Adipose tissue (tissue), 3 donors: ENCODE results near the gene IL31RA. TPM values are rescaled to one million over a fixed set of nuclear protein-coding genes. Genes with fewer than 3 reads are reported as not detected.

Experiments used
- H3K27ac ChIP-seq: one replicate; pipeline ENCODE4 v1.5.1; 2013; ENCODE audit warnings: low read depth, low read length
- WGBS, 3 donors: extraction: QIAGEN DNeasy Blood & Tissue Kit; methylation state at CpG; one replicate each; pipeline ENCODE4 v1.1.7; 2013; 5-methylcytosine and 5-hydroxymethylcytosine counted together
- polyA plus RNA-seq, 3 donors: library from polyadenylated mRNA; stranded (reverse); fragments of 200-250 nt; gene quantifications; one replicate each; pipeline ENCODE4 v1.2.3, GENCODE V29; 2013
- donor health status: healthy with polysubstance abuse.
- donor health status: Bipolar disorder and iron deficiency.
- donor health status: healthy.

IL31RA gene
- polyA plus RNA-seq, 3 donors, result 0.02 TPM; not detected in 2

DNA sequence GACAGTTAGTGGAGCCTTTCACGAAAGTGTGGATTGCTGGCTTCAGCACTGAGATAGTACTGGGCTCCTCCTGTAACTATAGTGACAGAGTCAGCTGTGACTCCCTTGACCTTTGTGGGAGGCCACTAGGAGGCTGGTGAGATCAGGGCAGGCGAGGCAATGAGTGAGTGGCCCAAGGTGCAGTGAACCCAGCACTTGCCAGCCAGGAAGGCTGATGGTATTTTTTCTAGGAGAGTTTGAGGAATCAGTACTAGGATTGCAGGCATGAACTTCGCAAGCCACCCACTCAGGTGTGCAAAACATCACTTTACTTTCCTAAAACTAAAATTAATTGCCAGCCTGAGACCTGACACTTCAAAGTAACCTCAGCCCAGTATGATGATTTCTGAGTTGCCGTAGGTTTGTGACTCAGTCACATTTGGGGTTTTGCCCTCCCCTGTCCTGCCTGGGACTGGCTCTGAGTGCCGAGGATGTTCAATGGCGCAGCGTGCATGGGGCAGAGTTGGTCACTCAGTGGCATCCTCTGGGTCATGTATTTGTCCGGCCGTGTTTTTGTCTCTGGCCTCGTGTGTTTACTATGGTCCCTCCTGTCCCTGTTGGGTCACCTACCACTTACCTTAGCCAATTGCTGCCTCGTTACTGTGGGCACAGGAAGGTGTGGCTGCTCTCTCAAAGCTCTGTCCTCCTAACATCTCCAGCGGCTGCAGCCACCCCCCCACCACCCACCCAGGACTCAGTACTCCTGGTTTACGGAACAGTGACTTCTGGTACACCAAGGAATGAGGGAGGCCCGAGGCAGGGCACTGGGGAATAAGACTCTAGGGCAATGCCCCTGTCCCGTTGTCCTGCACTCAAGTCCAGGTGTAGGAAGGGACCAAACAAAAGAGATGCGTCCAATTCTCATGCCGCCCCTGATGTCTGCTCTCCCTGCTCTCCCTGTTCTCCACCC, 67.2 kb downstream of the IL31RA start:
- no peak overlapping the region for H3K27ac ChIP-seq
- WGBS, 3 donors, result 91 to 97% (median 92%) methylated on average over 17 of the region's 17 CpGs

- 65 to 96% (median 69%) methylated on average over 3 of the region's 3 CpGs for WGBS, 3 donors
- H3K27ac ChIP-seq, result no peak overlapping the region
Measured at GRCh38 chr5:55919625-55920024, 68.5 kb downstream of the IL31RA start.

DNA sequence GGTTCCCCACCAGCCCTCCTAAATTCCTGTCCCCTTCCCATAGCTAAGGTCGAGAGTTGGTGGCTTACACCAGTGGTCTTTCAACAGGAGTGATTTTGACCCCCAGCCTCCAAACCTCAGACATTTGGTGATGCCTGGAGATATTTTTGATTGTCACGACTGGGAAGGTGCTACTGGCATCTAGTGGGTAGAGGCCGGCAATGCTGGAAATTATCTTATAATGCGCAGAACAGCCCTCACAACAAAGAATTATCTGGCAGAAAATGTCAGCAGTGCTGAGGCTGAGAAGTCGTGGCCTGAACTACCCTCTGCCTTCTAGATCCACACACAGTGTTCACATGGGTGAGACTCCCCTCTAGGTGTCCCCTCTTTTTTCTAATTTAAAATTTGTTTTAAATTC, 69.6 kb downstream of the IL31RA start:
- 77 to 84% (median 79%) methylated on average over 5 of the region's 5 CpGs for WGBS, 3 donors
- H3K27ac ChIP-seq, result no peak overlapping the region

- H3K27ac ChIP-seq, result no peak overlapping the region
- WGBS, 3 donors, result 90 to 96% (median 93%) methylated on average over 4 of the region's 4 CpGs
Measured at GRCh38 chr5:55921617-55922016, 70.5 kb downstream of the IL31RA start.

DNA sequence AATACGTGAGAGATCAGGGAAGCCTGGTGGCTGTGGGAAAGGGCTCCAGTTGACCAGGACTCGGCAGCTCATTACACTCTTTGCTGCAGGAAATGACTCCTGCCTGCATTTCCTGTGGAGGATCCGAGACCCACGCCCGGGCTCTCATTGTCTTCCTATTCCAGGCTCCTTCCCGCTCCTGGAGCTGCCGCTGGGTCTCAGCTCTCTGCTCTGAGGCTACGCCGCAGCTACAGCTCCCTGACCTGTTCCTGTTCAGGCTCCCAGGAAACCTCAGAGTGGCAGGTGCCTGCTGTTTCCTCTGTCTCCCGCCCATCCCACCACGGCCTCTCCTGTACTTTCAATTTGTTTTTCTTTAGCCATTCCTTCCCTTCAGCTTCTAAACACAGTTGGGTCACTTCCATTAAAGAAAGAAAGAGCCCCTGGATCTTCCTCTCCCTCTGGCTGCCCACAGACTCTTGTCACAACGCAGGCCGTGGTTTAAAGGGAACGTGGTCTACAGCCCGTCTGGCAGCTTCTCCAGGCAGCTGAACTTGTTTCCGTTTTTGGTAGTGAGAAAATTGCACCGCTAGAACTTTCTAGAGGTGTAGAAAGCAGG, 72.1 kb downstream of the IL31RA start:
- 29 to 47% (median 30%) methylated on average over 17 of the region's 17 CpGs for WGBS, 3 donors
- no peak overlapping the region for H3K27ac ChIP-seq

- H3K27ac ChIP-seq, result no peak overlapping the region
- WGBS, 3 donors, result 89 to 93% (median 89%) methylated on average over 9 of the region's 9 CpGs
Measured at GRCh38 chr5:55923865-55924500, 72.8 kb downstream of the IL31RA start.

DNA sequence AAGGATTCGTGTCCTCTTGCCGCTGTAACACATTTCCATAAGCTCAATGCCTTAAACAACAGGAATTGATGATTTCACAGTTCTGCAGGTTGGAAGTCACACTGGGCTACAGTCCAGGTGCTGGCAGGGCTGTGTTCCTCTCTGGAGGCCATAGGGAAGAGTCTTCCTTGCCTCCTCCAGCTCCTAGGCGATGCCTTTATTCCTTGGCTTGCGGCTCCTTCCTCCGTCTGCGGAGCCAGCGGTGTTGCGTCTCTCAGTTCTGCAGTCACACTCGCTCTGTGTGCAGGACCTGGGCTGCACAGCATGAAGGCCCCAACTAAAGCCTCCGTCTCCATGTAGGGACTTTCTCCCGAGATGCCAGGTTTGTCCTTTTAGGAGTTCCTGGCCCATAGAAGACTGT, 73.6 kb downstream of the IL31RA start:
- no peak overlapping the region for H3K27ac ChIP-seq
- WGBS, 3 donors, result 86 to 98% (median 92%) methylated on average over 11 of the region's 11 CpGs

GRCh38 chr5:55925181-55925580, 74.0 kb downstream of the IL31RA start:
- H3K27ac ChIP-seq, result no peak overlapping the region
- WGBS, 3 donors, result 91 to 99% (median 94%) methylated on average over 3 of the region's 3 CpGs

DNA sequence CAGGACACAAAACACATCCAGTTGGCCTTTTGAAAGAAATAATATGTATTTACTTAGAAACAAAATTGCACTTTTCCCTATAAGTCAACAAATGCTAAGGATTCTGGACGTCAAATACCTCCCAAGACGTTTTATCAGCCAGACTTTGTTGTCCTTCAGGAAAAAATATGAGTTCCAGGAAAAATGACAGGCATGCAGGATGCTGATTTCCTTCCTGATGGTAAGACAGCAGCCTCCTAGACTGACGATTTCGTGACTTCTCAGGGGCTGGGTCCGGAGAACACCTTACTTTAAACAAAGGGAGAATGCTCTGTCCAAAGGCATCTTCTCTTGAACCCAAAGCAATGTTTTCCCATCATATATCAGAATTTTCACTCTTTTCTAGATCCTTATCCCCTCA, 74.6 kb downstream of the IL31RA start:
- H3K27ac ChIP-seq, result no peak overlapping the region
- WGBS, 3 donors, result 64 to 69% (median 69%) methylated on average over 5 of the region's 5 CpGs

GRCh38 chr5:55926476-55926875, 75.3 kb downstream of the IL31RA start:
- WGBS, 3 donors, result 94 to 97% (median 96%) methylated on average over 5 of the region's 5 CpGs
- H3K27ac ChIP-seq, result no peak overlapping the region

DNA sequence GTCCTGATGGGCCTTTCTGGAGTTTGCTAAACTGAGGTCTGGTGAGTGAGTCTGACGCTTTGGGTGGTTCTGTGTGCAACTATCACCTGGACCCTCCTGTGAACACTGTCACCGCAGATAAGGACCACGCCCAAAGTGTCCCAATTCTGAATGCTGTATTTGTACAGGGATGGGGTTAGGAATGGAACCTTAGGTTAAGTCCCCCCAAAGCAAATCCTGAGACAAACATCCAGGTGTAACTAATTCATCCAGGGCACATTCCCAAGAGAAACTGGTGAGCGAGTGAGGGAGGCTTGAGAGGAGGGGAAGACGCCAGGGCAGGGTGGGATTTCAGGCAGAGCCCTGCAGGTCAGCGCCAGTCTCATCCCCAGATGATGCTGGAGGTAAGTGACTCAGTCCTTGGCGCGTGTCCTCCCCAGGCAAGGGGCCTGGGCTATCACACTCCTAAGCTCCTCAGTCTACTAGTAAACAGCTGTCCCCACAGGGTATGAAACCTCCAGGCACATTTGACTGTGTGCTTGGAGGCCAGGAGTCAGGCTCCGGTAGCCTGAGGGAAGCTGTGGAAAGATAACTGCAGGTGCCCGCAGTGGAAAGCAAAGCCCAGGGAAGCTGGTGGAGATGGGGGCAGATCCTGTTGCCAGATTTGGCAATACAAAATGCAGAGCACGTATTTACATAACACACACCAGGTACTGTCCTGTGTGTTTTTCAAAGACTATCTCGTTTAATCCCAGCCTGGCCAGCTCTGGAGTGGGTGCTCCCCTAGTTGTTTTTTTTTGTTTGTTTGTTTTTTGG, 76.9 kb downstream of the IL31RA start:
- H3K27ac ChIP-seq, result no peak overlapping the region
- WGBS, 3 donors, result 90 to 91% (median 90%) methylated on average over 12 of the region's 12 CpGs

DNA sequence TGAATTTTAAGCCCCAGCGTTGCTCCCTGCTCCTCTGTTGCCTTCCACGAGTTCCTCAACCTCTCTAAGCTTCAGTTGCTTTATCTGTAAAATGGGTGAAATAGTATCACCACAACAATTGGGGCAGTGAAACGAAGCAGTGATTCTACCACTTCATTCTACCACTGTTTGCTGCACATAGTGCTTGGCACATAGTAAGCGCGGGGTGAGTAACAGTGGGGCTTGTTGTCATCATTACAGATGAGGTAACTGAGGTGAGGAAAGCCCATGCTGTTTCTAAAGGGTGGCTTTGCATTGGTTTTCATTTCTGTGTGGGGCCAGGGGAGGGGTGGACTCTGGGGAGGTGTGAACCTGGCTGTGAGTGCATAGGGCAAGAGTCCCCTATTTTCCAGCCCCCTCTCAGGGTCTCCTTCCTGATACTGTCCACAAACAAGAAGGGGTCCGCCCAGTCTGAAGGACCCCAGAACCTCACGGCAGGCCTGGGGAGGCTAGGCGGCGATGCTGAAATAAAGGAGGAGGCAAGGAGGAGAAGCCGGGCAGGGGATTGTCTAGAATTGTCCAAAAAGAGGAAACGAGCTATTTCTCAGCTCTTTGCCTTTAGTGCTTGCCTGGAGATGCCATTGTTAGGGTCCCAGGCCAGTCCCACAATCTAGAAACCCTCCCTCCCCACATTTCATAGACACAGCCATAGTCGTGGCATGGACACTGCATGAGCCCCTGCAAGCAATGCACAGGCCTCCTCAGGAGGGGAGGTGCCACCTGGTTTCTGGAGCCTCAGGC, 78.1 kb downstream of the IL31RA start:
- no peak overlapping the region for H3K27ac ChIP-seq
- 85 to 86% (median 86%) methylated on average over 12 of the region's 12 CpGs for WGBS, 3 donors

DNA sequence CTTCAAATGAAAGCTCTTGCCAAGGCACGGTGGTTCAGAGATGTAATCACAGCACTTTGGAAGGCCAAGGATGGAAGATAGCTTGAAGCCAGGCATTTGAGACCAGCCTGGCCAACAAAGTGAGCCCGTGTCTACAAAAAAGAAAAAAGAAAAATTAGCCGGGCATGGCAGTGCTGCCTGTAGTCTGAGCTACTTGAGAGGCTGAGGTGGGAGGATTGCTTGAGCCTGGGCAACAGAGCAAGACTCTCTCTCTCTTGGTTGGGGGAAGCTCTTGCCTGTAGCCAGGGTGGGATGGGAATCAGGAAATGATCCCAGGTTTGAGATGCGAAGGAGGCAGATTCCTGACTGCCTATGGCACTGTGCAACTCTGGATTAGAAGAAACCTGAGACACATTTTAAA, 81.5 kb downstream of the IL31RA start:
- 82 to 92% (median 87%) methylated on average over 4 of the region's 4 CpGs for WGBS, 3 donors
- H3K27ac ChIP-seq, result no peak overlapping the region

- WGBS, 3 donors, result 86 to 90% (median 88%) methylated on average over 14 of the region's 14 CpGs
- H3K27ac ChIP-seq, result no peak overlapping the region
Measured at GRCh38 chr5:55933377-55934114, 82.4 kb downstream of the IL31RA start.

GRCh38 chr5:55934115-55934613, 83.0 kb downstream of the IL31RA start:
- H3K27ac ChIP-seq, result no peak overlapping the region
- 58 to 93% (median 87%) methylated on average over 9 of the region's 9 CpGs for WGBS, 3 donors

GRCh38 chr5:55934720-55935119, 83.6 kb downstream of the IL31RA start:
- no peak overlapping the region for H3K27ac ChIP-seq
- WGBS, 3 donors, result 78 to 84% (median 79%) methylated on average over 2 of the region's 2 CpGs

DNA sequence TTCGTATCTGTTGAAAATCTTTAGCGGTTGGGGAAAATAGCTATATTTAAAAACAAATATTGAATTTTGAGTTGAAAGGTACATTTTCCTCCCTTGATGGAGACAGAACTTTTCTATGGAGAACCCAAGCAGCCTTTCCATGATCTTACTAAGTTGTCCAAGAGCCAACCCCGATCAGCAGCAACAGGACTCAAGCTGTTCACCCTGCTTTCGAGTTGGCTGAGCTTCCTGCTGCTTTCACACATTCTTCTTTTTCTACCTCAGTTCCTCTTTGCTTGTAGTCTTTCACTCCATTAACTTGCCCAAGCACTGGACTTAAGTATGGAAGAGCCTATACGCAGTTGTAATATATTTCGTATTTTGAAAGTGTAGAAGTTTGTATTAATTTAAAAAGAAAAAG, 84.2 kb downstream of the IL31RA start:
- 88 to 93% (median 89%) methylated on average over 6 of the region's 6 CpGs for WGBS, 3 donors
- H3K27ac ChIP-seq, result no peak overlapping the region
